Mesodermal cell (in vitro differentiated cells): ENCODE data around the gene COQ2. TPM values are rescaled to one million over a fixed set of nuclear protein-coding genes. Genes with fewer than 3 reads are reported as not detected.
A peak's percentile ranks its signal among the peaks of the same experiment; 100 is the strongest.
"Not testable (repeated sequence)": the region's sequence is repeated elsewhere in the genome, so short reads cannot be mapped to it uniquely, and the experiment has no call there.

ENCODE experiments used
- H3K27ac ChIP-seq: 2 replicates; pipeline ENCODE4 v1.7.0; 2013; ENCODE audit warnings: mild to moderate bottlenecking, low read depth, low read length, moderate library complexity; ENCODE audit not compliant: severe bottlenecking
- H3K36me3 ChIP-seq: 2 replicates; pipeline ENCODE4 v1.7.1; 2013; ENCODE audit warnings: mild to moderate bottlenecking, low read length, moderate library complexity; ENCODE audit not compliant: control insufficient read depth, insufficient read depth
- H3K4me1 ChIP-seq: one replicate; pipeline ENCODE4 v1.7.1; 2013; ENCODE audit warnings: mild to moderate bottlenecking, low read length; ENCODE audit not compliant: insufficient read depth, control insufficient read depth, poor library complexity, severe bottlenecking
- H3K4me3 ChIP-seq: 2 replicates; pipeline ENCODE4 v1.7.0; 2013; ENCODE audit warnings: low read length, control low read depth, mild to moderate bottlenecking; ENCODE audit not compliant: insufficient read depth, poor library complexity, severe bottlenecking; ENCODE audit errors: extremely low read depth
- H3K9me3 ChIP-seq: 2 replicates; pipeline ENCODE4 v1.7.1; 2013; ENCODE audit warnings: mild to moderate bottlenecking, low read length, moderate library complexity; ENCODE audit not compliant: control insufficient read depth
- WGBS, 2 experiments: methylation state at CpG; one replicate each; pipeline ENCODE4 v1.1.5; 2013; ENCODE audit warnings: missing lambda C conversion rate in 2 of 2; ENCODE audit not compliant: insufficient coverage in 2 of 2; 5-methylcytosine and 5-hydroxymethylcytosine counted together
- polyA plus RNA-seq, 2 experiments: library from polyadenylated mRNA; stranded (reverse); fragments of 50-300 nt; gene quantifications; one replicate each; pipeline ENCODE4 v1.2.3, GENCODE V29; 2013

COQ2 gene
- 8.8 TPM for polyA plus RNA-seq (2013, experiment 1 of 2)
- 10.7 TPM for polyA plus RNA-seq (2013, experiment 2 of 2)

- peak within 1 kb of the TSS; percentile 92 for H3K27ac ChIP-seq
- peak within 1 kb of the TSS; percentile 51 for H3K4me3 ChIP-seq
- peaks cover 10% of the 10 kb centered on the region for H3K4me1 ChIP-seq
- 0% methylated on average over 57 of the region's 76 CpGs for WGBS, 2 experiments
- H3K9me3 ChIP-seq, result no peaks in the 10 kb centered on the region
- no peaks in the 10 kb centered on the region for H3K36me3 ChIP-seq
Observed at GRCh38 chr4:83284193-83285054, at the start of gene COQ2. Gene COQ2 (minus strand): TSS chr4:83284798. CDS start chr4:83284764, 34 bp downstream.

GRCh38 chr4:83331956-83332355 lies 47.4 kb upstream of the COQ2 start:
- H3K36me3 ChIP-seq, result no peaks in the 10 kb centered on the region
- peaks cover 2% of the 10 kb centered on the region for H3K4me1 ChIP-seq
- H3K9me3 ChIP-seq, result no peaks in the 10 kb centered on the region
- WGBS, 2 experiments, result 40 to 60% methylated on average over 1 of the region's 3 CpGs
- H3K27ac ChIP-seq, result no peak overlapping the region
- no peak overlapping the region for H3K4me3 ChIP-seq

- Histone ChIP-seq H3K4me3 (no peak overlapping the region), H3K36me3 (no peaks in the 10 kb centered on the region), H3K4me1 (peaks cover 2% of the 10 kb centered on the region), H3K9me3 (no peaks in the 10 kb centered on the region), H3K27ac (no peak overlapping the region)
- 80 to 98% methylated on average over 2 to 4 of the region's 5 CpGs for WGBS, 2 experiments
Observed at GRCh38 chr4:83329521-83330110, 45.0 kb upstream of the COQ2 start.

- Histone ChIP-seq H3K36me3 (no peaks in the 10 kb centered on the region), H3K4me1 (no peaks in the 10 kb centered on the region)
- 38 to 48% methylated on average over 5 to 6 of the region's 7 CpGs for WGBS, 2 experiments
Observed at GRCh38 chr4:83328521-83329187, 44.1 kb upstream of the COQ2 start.

GRCh38 chr4:83326546-83326945 lies 41.9 kb upstream of the COQ2 start:
- WGBS, 2 experiments, result 82 to 88% methylated on average over 6 to 8 of the region's 8 CpGs
- no peaks in the 10 kb centered on the region for H3K4me1 ChIP-seq
- no peaks in the 10 kb centered on the region for H3K36me3 ChIP-seq
- H3K9me3 ChIP-seq, result no peaks in the 10 kb centered on the region
- no peak overlapping the region for H3K4me3 ChIP-seq
- H3K27ac ChIP-seq, result no peak overlapping the region

More at GRCh38 chr4:83328521-83329187, 44.1 kb upstream of the COQ2 start:
- Histone ChIP-seq H3K9me3 (no peaks in the 10 kb centered on the region), H3K4me3 (no peak overlapping the region), H3K27ac (no peak overlapping the region)

- 80 to 91% methylated on average over 1 of the region's 4 CpGs for WGBS, 2 experiments
- not testable (repeated sequence) for H3K36me3 ChIP-seq, H3K9me3 ChIP-seq, H3K27ac ChIP-seq, H3K4me3 ChIP-seq, H3K4me1 ChIP-seq
Observed at GRCh38 chr4:83325306-83325705, 40.7 kb upstream of the COQ2 start.

GRCh38 chr4:83323136-83323535 lies 38.5 kb upstream of the COQ2 start:
- WGBS, 2 experiments, result 100% methylated on average over 1 of the region's 3 CpGs; no CpG with 5 or more reads in 1 of the 2 experiments
- Histone ChIP-seq H3K4me3 (no peak overlapping the region), H3K4me1 (no peaks in the 10 kb centered on the region), H3K27ac (no peak overlapping the region), H3K36me3 (no peaks in the 10 kb centered on the region), H3K9me3 (no peaks in the 10 kb centered on the region)

- no peaks in the 10 kb centered on the region for H3K4me1 ChIP-seq
- no peaks in the 10 kb centered on the region for H3K36me3 ChIP-seq
- H3K4me3 ChIP-seq, result no peak overlapping the region
- no peak overlapping the region for H3K27ac ChIP-seq
- WGBS, 2 experiments, result 87 to 88% methylated on average over 2 to 3 of the region's 5 CpGs
- H3K9me3 ChIP-seq, result no peaks in the 10 kb centered on the region
Observed at GRCh38 chr4:83320548-83320947, 36.0 kb upstream of the COQ2 start.

- no peaks in the 10 kb centered on the region for H3K9me3 ChIP-seq
- WGBS, 2 experiments, result 92% methylated on average over 2 of the region's 3 CpGs; no CpG with 5 or more reads in 1 of the 2 experiments
- H3K4me1 ChIP-seq, result no peaks in the 10 kb centered on the region
- no peaks in the 10 kb centered on the region for H3K36me3 ChIP-seq
- H3K27ac ChIP-seq, result no peak overlapping the region
- H3K4me3 ChIP-seq, result no peak overlapping the region
Observed at GRCh38 chr4:83318666-83319065, 34.1 kb upstream of the COQ2 start.

- no peaks in the 10 kb centered on the region for H3K4me1 ChIP-seq
- H3K9me3 ChIP-seq, result no peaks in the 10 kb centered on the region
- WGBS, 2 experiments, result no CpG with 5 or more reads among the region's 4 CpGs
- no peak overlapping the region for H3K4me3 ChIP-seq
- no peaks in the 10 kb centered on the region for H3K36me3 ChIP-seq
- H3K27ac ChIP-seq, result no peak overlapping the region
Observed at GRCh38 chr4:83317671-83318070, 33.1 kb upstream of the COQ2 start.
